ENCODE data around the gene PNRC1. TPM values are rescaled to one million over a fixed set of nuclear protein-coding genes. Genes with fewer than 3 reads are reported as not detected.
"Not testable (repeated sequence)": the region's sequence is repeated elsewhere in the genome, so short reads cannot be mapped to it uniquely, and the experiment has no call there.

Gene PNRC1
- polyA plus RNA-seq, 1 of the 3 experiments (the other 2 are of a cell fraction), result 7.8 TPM

GRCh38 chr6:89122625-89123024, 42.1 kb downstream of the PNRC1 start (continued):
- no peak for TF ChIP-seq USF2 (IDR thresholded peaks at IDR 0.05; ENCODE audit: borderline replicate concordance, low read depth, low read length)
- TF ChIP-seq YY1 (IDR thresholded peaks at IDR 0.05; ENCODE audit: low read depth), result no peak
- TF ChIP-seq MAX (IDR thresholded peaks at IDR 0.05; ENCODE audit: low read depth), result no peak

- H2AFZ ChIP-seq (ENCODE audit: low read depth); CTCF ChIA-PET; H3K27me3 ChIP-seq (ENCODE audit: insufficient read depth); H3K36me3 ChIP-seq (replicated peaks in 1 of 2; ENCODE audit: control insufficient read depth in 1 of 2, insufficient read depth in 2 of 2, low read length in 1 of 2); H3K79me2 ChIP-seq (ENCODE audit: insufficient read depth); H3K4me3 ChIP-seq (ENCODE audit: low read depth in 2 of 2, low read length in 1 of 2); H3F3A ChIP-seq (replicated peaks; ENCODE audit: insufficient read depth); H3K9me3 ChIP-seq; DNase-seq; H3K9ac ChIP-seq; POLR2A ChIA-PET; H3K27ac ChIP-seq (ENCODE audit: low read depth in 2 of 2, low read length in 1 of 2); H3K4me2 ChIP-seq; H3K9me2 ChIP-seq; H3K4me1 ChIP-seq (ENCODE audit: control insufficient read depth in 1 of 2, insufficient read depth in 2 of 2, low read depth in 1 of 2, low read length in 1 of 2); H4K20me1 ChIP-seq (ENCODE audit: insufficient read depth): not testable (repeated sequence)
- 75% methylated on average over 2 of the region's 2 CpGs for WGBS (ENCODE audit: low lambda C conversion rate)
Observed at GRCh38 chr6:89128256-89128671, 47.7 kb downstream of the PNRC1 start.

- ChIA-PET POLR2A (no interaction called here), CTCF (interaction anchor here (1.1 to 2.1 kb wide), 3 partner anchors 9 to 149 kb away, joined by 4 to 6 read pairs (median 4); partner anchors contain the start of gene PM20D2)
- no peaks in the 10 kb centered on the region for H3K4me1 ChIP-seq (ENCODE audit: control insufficient read depth in 1 of 2, insufficient read depth in 2 of 2, low read depth in 1 of 2, low read length in 1 of 2)
- no peaks in the 10 kb centered on the region for H3K79me2 ChIP-seq (ENCODE audit: insufficient read depth)
- no peak overlapping the region for H3K9ac ChIP-seq
- TF ChIP-seq USF2 (IDR thresholded peaks at IDR 0.05; ENCODE audit: borderline replicate concordance, low read depth, low read length) (no peak), YY1 (IDR thresholded peaks at IDR 0.05; ENCODE audit: low read depth) (no peak), RFX5 (IDR thresholded peaks at IDR 0.05; ENCODE audit: low read length) (no peak), NFIC (IDR thresholded peaks at IDR 0.05; ENCODE audit: borderline replicate concordance) (no peak), FOSL2 (IDR thresholded peaks at IDR 0.05; ENCODE audit: borderline replicate concordance, low read depth) (no peak), PBX3 (IDR thresholded peaks at IDR 0.05) (no peak), ELF1 (IDR thresholded peaks at IDR 0.05) (no peak), NRF1 (IDR thresholded peaks at IDR 0.05; ENCODE audit: low read depth, low read length) (no peak), CTCF (IDR thresholded peaks at IDR 0.05) (no peak), USF1 (IDR thresholded peaks at IDR 0.05; ENCODE audit: borderline replicate concordance, low read depth) (no peak), SIN3A (IDR thresholded peaks at IDR 0.05; ENCODE audit: borderline replicate concordance, low read depth, low read length) (no peak), TAF1 (IDR thresholded peaks at IDR 0.05; ENCODE audit: borderline replicate concordance, low read depth, low read length) (no peak), POLR2AphosphoS5 (IDR thresholded peaks at IDR 0.05; ENCODE audit: low read depth, low read length) (no peak), RXRA (IDR thresholded peaks at IDR 0.05; ENCODE audit: borderline replicate concordance, low read depth) (no peak), MXI1 (IDR thresholded peaks at IDR 0.05; ENCODE audit: low read depth, low read length) (no peak), MEF2A (IDR thresholded peaks at IDR 0.05; ENCODE audit: borderline replicate concordance, low read depth) (no peak), FOXM1 (IDR thresholded peaks at IDR 0.05; ENCODE audit: low read depth) (no peak), EP300 (IDR thresholded peaks at IDR 0.05; ENCODE audit: borderline replicate concordance in 1 of 2, low read depth in 1 of 2, low read length in 1 of 2) (no peak)
- H3K4me3 ChIP-seq (ENCODE audit: low read depth in 2 of 2, low read length in 1 of 2), result no peak overlapping the region
- no peak overlapping the region for H2AFZ ChIP-seq (ENCODE audit: low read depth)
- H3K4me2 ChIP-seq, result no peak overlapping the region
- H3K36me3 ChIP-seq (replicated peaks in 1 of 2; ENCODE audit: control insufficient read depth in 1 of 2, insufficient read depth in 2 of 2, low read length in 1 of 2), result no peaks in the 10 kb centered on the region
- no peaks in the 10 kb centered on the region for H4K20me1 ChIP-seq (ENCODE audit: insufficient read depth)
- no peaks in the 10 kb centered on the region for H3K9me2 ChIP-seq
- 98% methylated on average over 3 of the region's 3 CpGs for WGBS (ENCODE audit: low lambda C conversion rate)
- H3K9me3 ChIP-seq, result no peaks in the 10 kb centered on the region
- no peak overlapping the region for H3K27ac ChIP-seq (ENCODE audit: low read depth in 2 of 2, low read length in 1 of 2)
- no peak for DNase-seq
- H3F3A ChIP-seq (replicated peaks; ENCODE audit: insufficient read depth), result no peaks in the 10 kb centered on the region
- H3K27me3 ChIP-seq (ENCODE audit: insufficient read depth), result no peaks in the 10 kb centered on the region
Observed at GRCh38 chr6:89131599-89131998, 51.0 kb downstream of the PNRC1 start.
